ENCODE measurements around the gene MAT2A. TPM values are rescaled to one million over a fixed set of nuclear protein-coding genes. Genes with fewer than 3 reads are reported as not detected.

The MAT2A gene
- total and polyA plus RNA-seq, 2 of the 8 experiments (the other 6 are each of a cell fraction or from before 2014, with no cell fraction given) = 255 to 307 TPM

DNA sequence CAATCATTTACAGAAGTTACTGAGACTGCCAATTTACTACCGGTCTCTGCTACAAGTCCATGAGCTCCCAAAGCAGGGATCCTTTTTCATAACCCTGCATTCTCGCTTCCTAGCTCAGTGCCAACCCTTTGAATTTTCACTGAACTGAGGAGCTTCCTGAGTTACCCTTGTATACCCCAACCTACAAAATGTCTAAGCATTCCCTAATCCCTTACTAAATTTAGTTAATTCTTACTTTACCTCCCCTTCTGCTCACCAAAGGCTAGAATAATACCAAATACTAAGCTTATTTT lies 9.6 kb downstream of the MAT2A start:
- Histone ChIP-seq H2BK20ac (ENCODE audit: low read length) (no peak overlapping the region), H3K27ac (ENCODE audit: low read depth, low read length) (no peak overlapping the region), H3K27me3 (replicated peaks in 1 of 4; ENCODE audit: control insufficient read depth in 3 of 4, extremely low read depth in 1 of 4, insufficient read depth in 3 of 4, low read length in 3 of 4) (no peaks in the 10 kb centered on the region), H3K79me1 (ENCODE audit: low read depth, low read length) (no peaks in the 10 kb centered on the region), H3K14ac (ENCODE audit: insufficient read length) (no peak overlapping the region), H2AK5ac (ENCODE audit: low read depth, low read length) (no peak overlapping the region), H3K4me1 (replicated peaks in 1 of 4; ENCODE audit: control insufficient read depth in 3 of 4, insufficient read depth in 4 of 4, low read length in 3 of 4) (peaks cover 0 to 2% (median 0%) of the 10 kb centered on the region in 4 experiments; a peak in 1 of 7 replicates), H2AFZ (ENCODE audit: low read length) (no peak overlapping the region), H3K36me3 (ENCODE audit: control insufficient read depth in 2 of 4, insufficient read depth in 4 of 4, low read length in 3 of 4) (peaks cover 21 to 49% (median 39%) of the 10 kb centered on the region in 4 experiments), H4K91ac (replicated peaks; ENCODE audit: insufficient read length, low read length) (no peak overlapping the region), H4K8ac (ENCODE audit: extremely low read depth, insufficient read depth, low read length) (no peak overlapping the region), H4K20me1 (replicated peaks in 1 of 2; ENCODE audit: control insufficient read depth in 1 of 2, insufficient read depth in 2 of 2, low read length in 2 of 2) (peaks cover 3% of the 10 kb centered on the region in 2 experiments), H3K4me3 (ENCODE audit: extremely low read depth in 1 of 4, insufficient read depth in 2 of 4, low read depth in 3 of 4, low read length in 4 of 4) (no peak overlapping the region), H3K9me3 (ENCODE audit: insufficient read depth in 2 of 2, low read depth in 1 of 2, low read length in 1 of 2) (no peaks in the 10 kb centered on the region), H3K18ac (ENCODE audit: extremely low read depth, low read length) (no peak overlapping the region), H3K23ac (ENCODE audit: insufficient read length) (no peak overlapping the region), H3K9ac (replicated peaks in 1 of 4; ENCODE audit: extremely low read depth in 1 of 4, low read depth in 3 of 4, low read length in 3 of 4) (no peak overlapping the region), H3K4me2 (ENCODE audit: insufficient read depth in 1 of 2, low read depth in 2 of 2, low read length in 2 of 2) (no peak overlapping the region), H3K4ac (replicated peaks; ENCODE audit: insufficient read length, low read depth, low read length) (no peak overlapping the region), H2BK120ac (replicated peaks; ENCODE audit: low read depth, low read length) (no peak overlapping the region), H3K79me2 (ENCODE audit: control insufficient read depth in 1 of 2, insufficient read depth in 2 of 2, low read length in 2 of 2) (no peaks in the 10 kb centered on the region), H3K23me2 (ENCODE audit: low read depth, low read length) (no peaks in the 10 kb centered on the region), H3K56ac (replicated peaks; ENCODE audit: insufficient read length, low read depth, low read length) (no peak overlapping the region), H2BK12ac (ENCODE audit: low read depth, low read length) (no peak overlapping the region), H2BK15ac (ENCODE audit: low read length) (no peak overlapping the region), H4K5ac (ENCODE audit: insufficient read length, low read depth, low read length) (no peak overlapping the region), H2BK5ac (ENCODE audit: low read depth, low read length) (no peak overlapping the region)
- no peak for FAIRE-seq
- TF ChIP-seq CBX8 (IDR thresholded peaks at IDR 0.05; ENCODE audit: borderline replicate concordance, low read depth, low read length) (no peak), ASH2L (IDR thresholded peaks at IDR 0.05; ENCODE audit: low read length) (no peak), POLR2A (IDR thresholded peaks at IDR 0.05; ENCODE audit: control extremely low read depth in 1 of 2, low read depth in 2 of 2, low read length in 2 of 2) (peak in 1 of 2 experiments; percentile 43; a peak in 1 of 3 replicates), EP300 (IDR thresholded peaks at IDR 0.05; ENCODE audit: borderline replicate concordance in 1 of 2, low read depth in 2 of 2, low read length in 2 of 2) (no peak)
- TF ChIP-seq, protein P1, sequence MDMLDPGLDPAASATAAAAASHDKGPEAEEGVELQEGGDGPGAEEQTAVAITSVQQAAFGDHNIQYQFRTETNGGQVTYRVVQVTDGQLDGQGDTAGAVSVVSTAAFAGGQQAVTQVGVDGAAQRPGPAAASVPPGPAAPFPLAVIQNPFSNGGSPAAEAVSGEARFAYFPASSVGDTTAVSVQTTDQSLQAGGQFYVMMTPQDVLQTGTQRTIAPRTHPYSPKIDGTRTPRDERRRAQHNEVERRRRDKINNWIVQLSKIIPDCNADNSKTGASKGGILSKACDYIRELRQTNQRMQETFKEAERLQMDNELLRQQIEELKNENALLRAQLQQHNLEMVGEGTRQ (IDR thresholded peaks at IDR 0.05; ENCODE audit: low read length) = no peak
- DNase-seq (ENCODE audit: low read depth in 1 of 2, low spot score in 2 of 2) = no peak
- 87% methylated on average over 2 of the region's 2 CpGs; no CpG with 5 or more reads in 1 of the 2 experiments for WGBS, 2 experiments (ENCODE audit: extremely low coverage in 1 of 2, insufficient coverage in 1 of 2, insufficient read length in 1 of 2, insufficient replicate concordance in 2 of 2, low coverage in 1 of 2, low lambda C conversion rate in 2 of 2, missing lambda C conversion rate in 1 of 2)
- POLR2A ChIA-PET (ENCODE audit: partially characterized antibody) = interaction anchor here (0.6 to 38.6 kb wide), 13 partner anchors 8 to 587 kb away, joined by 3 to 1889 read pairs (median 4); partner anchors contain the start of genes CAPG, GGCX, MAT2A and SH2D6
- CTCF ChIA-PET (ENCODE audit: partially characterized antibody) = interaction anchor here (0.7 to 10.1 kb wide), 11 partner anchors 8 to 248 kb away, joined by 3 to 259 read pairs (median 3); partner anchors contain the start of genes MAT2A and SH2D6

Measured in H1 (cell line).